PC-3 (cell line): ENCODE data around the gene THBS2. TPM values are rescaled to one million over a fixed set of nuclear protein-coding genes. Genes with fewer than 3 reads are reported as not detected.

Source experiments
- ATAC-seq: fragments of 200-7000 bp; cut with Tn5 transposase; 2 replicates; pipeline ENCODE4 v1.9.1; 2020; ENCODE audit warnings: mild to moderate bottlenecking, moderate library complexity
- BruUV-seq: library from RNA; stranded (reverse); fragments of 400-500 nt; replicated peaks from 2 replicates; lab custom pipeline; 2021; lab: Mats Ljungman, UMichigan
- CTCF ChIA-PET: fragments of 300-600 bp; sonication (Branson Sonifier 250); formaldehyde crosslinking; loops from one replicate; lab custom pipeline; 2022; ENCODE audit warnings: antibody characterized with exemption; lab: Charles Lee
- POLR2A ChIA-PET: fragments of 300-600 bp; sonication (Branson Sonifier 250); formaldehyde crosslinking; loops from one replicate; lab custom pipeline; 2022; ENCODE audit warnings: antibody characterized with exemption; ENCODE audit not compliant: unreplicated experiment; lab: Charles Lee
- DNase-seq: peaks from one replicate; pipeline ENCODE4 v3.0.0-alpha.2; 2015
- H2AFZ ChIP-seq: fragments of 300-600 bp; sonication (generic); 2 replicates; pipeline ENCODE4 v1.6.0; 2016; ENCODE audit warnings: antibody characterized with exemption, low read length
- H3F3A ChIP-seq: fragments of 300-600 bp; sonication (generic); one replicate; pipeline ENCODE4 v1.6.0; 2017; ENCODE audit warnings: antibody characterized with exemption, low read length, control low read depth, mild to moderate bottlenecking; ENCODE audit not compliant: unreplicated experiment
- H3K27ac ChIP-seq: fragments of 300-600 bp; sonication (generic); 2 replicates; pipeline ENCODE4 v1.5.1; 2016; ENCODE audit warnings: mild to moderate bottlenecking, low read length
- H3K27me3 ChIP-seq: fragments of 300-600 bp; sonication (generic); 2 replicates; pipeline ENCODE4 v1.6.1; 2016; ENCODE audit warnings: low read length, mixed read lengths
- H3K36me3 ChIP-seq: fragments of 300-600 bp; sonication (generic); 2 replicates; pipeline ENCODE4 v1.6.1; 2016; ENCODE audit warnings: low read depth, mixed run types, low read length, mixed read lengths
- H3K4me1 ChIP-seq: fragments of 300-600 bp; sonication (generic); 2 replicates; pipeline ENCODE4 v1.5.1; 2016; ENCODE audit warnings: low read length; ENCODE audit not compliant: insufficient read depth
- H3K4me2 ChIP-seq: fragments of 300-600 bp; sonication (generic); 2 replicates; pipeline ENCODE4 v1.6.0; 2016; ENCODE audit warnings: low read length
- H3K4me3 ChIP-seq: fragments of 300-600 bp; sonication (generic); 2 replicates; pipeline ENCODE4 v1.5.1; 2016; ENCODE audit warnings: mild to moderate bottlenecking, low read length, mixed read lengths
- H3K79me2 ChIP-seq: fragments of 300-600 bp; sonication (generic); 2 replicates; pipeline ENCODE4 v1.6.1; 2017; ENCODE audit warnings: low read length, mixed read lengths
- H3K9ac ChIP-seq: fragments of 300-600 bp; sonication (generic); 2 replicates; pipeline ENCODE4 v1.6.0; 2016; ENCODE audit warnings: mild to moderate bottlenecking, low read length
- H3K9me2 ChIP-seq: fragments of 300-600 bp; sonication (generic); replicated peaks from 2 replicates; pipeline ENCODE4 v1.6.1; 2016; ENCODE audit warnings: mixed run types, low read length, mixed read lengths
- H3K9me3 ChIP-seq: fragments of 300-600 bp; sonication (generic); 2 replicates; pipeline ENCODE4 v1.6.1; 2016; ENCODE audit warnings: low read length, mixed read lengths
- H4K20me1 ChIP-seq: fragments of 300-600 bp; sonication (generic); 2 replicates; pipeline ENCODE4 v1.6.1; 2016; ENCODE audit warnings: low read length, mixed read lengths
- CTCF ChIP-seq: fragments of 300-600 bp; sonication (generic); conservative IDR thresholded peaks from 2 replicates; pipeline ENCODE4 v1.5.1; 2017; ENCODE audit warnings: antibody characterized with exemption, low read depth, mild to moderate bottlenecking, low read length
- EZH2 ChIP-seq: fragments of 300-600 bp; sonication (generic); IDR thresholded peaks from one replicate; pipeline ENCODE4 v1.6.1; 2017; ENCODE audit warnings: antibody characterized with exemption, mild to moderate bottlenecking, low read length; ENCODE audit not compliant: unreplicated experiment
- EZH2phosphoT487 ChIP-seq: fragments of 300-600 bp; sonication (generic); IDR thresholded peaks from 2 replicates; pipeline ENCODE4 v1.6.1; 2018; ENCODE audit warnings: mild to moderate bottlenecking, antibody characterized with exemption, low read length, borderline replicate concordance
- intact Hi-C: fragments of 100-400 bp; cut with micrococcal nuclease; formaldehyde crosslinking; loops from 2 replicates; pipeline ENCODE4 v1.9.0; 2023
- total RNA-seq: library from RNA; depleted of rRNA; stranded (reverse); fragments of >200 nt; gene quantifications from 2 replicates; pipeline ENCODE4 v1.2.3, GENCODE V29; 2014

The THBS2 gene
- total RNA-seq, 1 experiment from 2014 or later: not detected

GRCh38 chr6:169285165-169285564 is 31.5 kb upstream of the THBS2 start:
- intact Hi-C loops: no loop called here
- H3K4me1 ChIP-seq: no peaks in the 10 kb centered on the region
- CTCF ChIA-PET: no interaction called here

GRCh38 chr6:169283924-169284323 is 30.3 kb upstream of the THBS2 start:
- Histone ChIP-seq H3K36me3 (no peaks in the 10 kb centered on the region), H3K9ac (no peak overlapping the region), H2AFZ (no peak overlapping the region), H3K4me1 (no peaks in the 10 kb centered on the region), H3K27me3 (no peaks in the 10 kb centered on the region), H3K27ac (no peak overlapping the region), H3K4me3 (no peak overlapping the region), H3K79me2 (no peaks in the 10 kb centered on the region), H4K20me1 (no peaks in the 10 kb centered on the region), H3K9me3 (no peaks in the 10 kb centered on the region), H3F3A (no peaks in the 10 kb centered on the region), H3K9me2 (no peaks in the 10 kb centered on the region), H3K4me2 (no peak overlapping the region)
- ChIA-PET POLR2A (no interaction called here), CTCF (no interaction called here)
- DNase-seq: no peak
- no TSS peak for BruUV-seq
- intact Hi-C loops: no loop called here
- ATAC-seq: no peak
- TF ChIP-seq EZH2: no peak
- no peak for TF ChIP-seq CTCF
- TF ChIP-seq EZH2phosphoT487: no peak

More at GRCh38 chr6:169285165-169285564, 31.5 kb upstream of the THBS2 start:
- TF ChIP-seq CTCF (no peak), EZH2 (no peak), EZH2phosphoT487 (no peak)
- ATAC-seq: no peak
- Histone ChIP-seq H3K4me3 (no peak overlapping the region), H3K27me3 (no peaks in the 10 kb centered on the region), H3F3A (no peaks in the 10 kb centered on the region), H4K20me1 (no peaks in the 10 kb centered on the region), H3K36me3 (no peaks in the 10 kb centered on the region), H2AFZ (no peak overlapping the region), H3K79me2 (no peaks in the 10 kb centered on the region), H3K4me2 (no peak overlapping the region), H3K9me2 (no peaks in the 10 kb centered on the region), H3K9me3 (no peaks in the 10 kb centered on the region), H3K27ac (no peak overlapping the region), H3K9ac (no peak overlapping the region)
- BruUV-seq: no TSS peak
- POLR2A ChIA-PET: no interaction called here
- DNase-seq: no peak

- H3K4me3 ChIP-seq: no peak overlapping the region
- no TSS peak for BruUV-seq
- no peak overlapping the region for H3K27ac ChIP-seq
- H3K27me3 ChIP-seq: no peaks in the 10 kb centered on the region
- intact Hi-C loops: no loop called here
- no peaks in the 10 kb centered on the region for H3K4me1 ChIP-seq
- H3K4me2 ChIP-seq: no peak overlapping the region
- no peaks in the 10 kb centered on the region for H3F3A ChIP-seq
- H3K9me2 ChIP-seq: no peaks in the 10 kb centered on the region
- H3K36me3 ChIP-seq: no peaks in the 10 kb centered on the region
- H4K20me1 ChIP-seq: no peaks in the 10 kb centered on the region
- DNase-seq (no peak), ATAC-seq (no peak)
- POLR2A ChIA-PET: no interaction called here
- CTCF ChIA-PET: no interaction called here
- no peaks in the 10 kb centered on the region for H3K79me2 ChIP-seq
- no peak overlapping the region for H2AFZ ChIP-seq
- H3K9ac ChIP-seq: no peak overlapping the region
- TF ChIP-seq CTCF: no peak
- TF ChIP-seq EZH2phosphoT487: no peak
- no peak for TF ChIP-seq EZH2
- no peaks in the 10 kb centered on the region for H3K9me3 ChIP-seq
Observed at GRCh38 chr6:169282043-169282442, 28.4 kb upstream of the THBS2 start.
